CD4-positive, alpha-beta T cell treated with Interleukin-15 for 4 hours (primary cell): ENCODE measurements around the gene RNPEPL1.

Source experiments
- DNase-seq: peaks from one replicate; pipeline ENCODE4 v3.0.0-alpha.2; 2020; ENCODE audit warnings: low spot score

The RNPEPL1 gene

DNA sequence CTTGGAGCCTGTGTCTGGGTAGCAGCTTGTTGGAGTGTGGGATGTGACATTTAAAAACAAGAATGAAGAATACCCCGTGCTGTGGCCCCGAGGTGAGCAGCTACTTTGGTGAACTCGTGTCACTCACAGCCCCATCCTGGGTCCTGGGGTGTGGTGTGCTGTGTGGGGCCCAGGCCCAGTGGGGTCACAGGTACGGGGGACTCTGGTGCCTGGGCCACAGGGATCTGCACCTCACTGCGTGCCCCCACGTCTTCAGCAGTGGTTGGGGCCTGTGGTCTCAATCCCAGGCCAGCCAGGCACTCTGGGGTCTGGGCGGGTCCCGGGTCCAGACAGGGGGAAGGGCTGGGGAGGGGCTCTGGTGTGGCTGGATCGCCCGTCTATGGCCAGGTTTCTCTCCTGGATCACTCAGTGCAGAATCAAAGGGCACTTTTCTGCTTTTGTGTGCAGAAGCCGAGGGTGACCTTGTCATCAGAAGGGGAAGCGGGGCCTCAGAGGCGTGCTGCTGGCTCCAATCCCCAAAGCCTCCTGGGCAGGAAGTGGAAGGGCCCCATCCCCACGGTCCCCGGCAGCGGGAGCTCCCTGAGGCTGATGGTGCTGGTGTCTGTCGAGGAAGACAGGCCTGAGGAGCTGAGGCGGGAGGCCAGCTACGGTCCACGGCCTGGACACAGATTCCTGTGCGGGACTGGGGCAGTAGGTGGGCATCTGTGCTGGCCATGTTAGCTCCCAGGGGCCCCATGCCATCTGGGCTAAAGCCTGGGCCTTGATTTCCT, 58.4 kb downstream of the RNPEPL1 start:
- no peak for DNase-seq

- DNase-seq, result no peak
Observed at GRCh38 chr2:240627736-240628506, 59.6 kb downstream of the RNPEPL1 start.

- DNase-seq, result no peak
Observed at GRCh38 chr2:240628507-240628807, 60.2 kb downstream of the RNPEPL1 start.

DNA sequence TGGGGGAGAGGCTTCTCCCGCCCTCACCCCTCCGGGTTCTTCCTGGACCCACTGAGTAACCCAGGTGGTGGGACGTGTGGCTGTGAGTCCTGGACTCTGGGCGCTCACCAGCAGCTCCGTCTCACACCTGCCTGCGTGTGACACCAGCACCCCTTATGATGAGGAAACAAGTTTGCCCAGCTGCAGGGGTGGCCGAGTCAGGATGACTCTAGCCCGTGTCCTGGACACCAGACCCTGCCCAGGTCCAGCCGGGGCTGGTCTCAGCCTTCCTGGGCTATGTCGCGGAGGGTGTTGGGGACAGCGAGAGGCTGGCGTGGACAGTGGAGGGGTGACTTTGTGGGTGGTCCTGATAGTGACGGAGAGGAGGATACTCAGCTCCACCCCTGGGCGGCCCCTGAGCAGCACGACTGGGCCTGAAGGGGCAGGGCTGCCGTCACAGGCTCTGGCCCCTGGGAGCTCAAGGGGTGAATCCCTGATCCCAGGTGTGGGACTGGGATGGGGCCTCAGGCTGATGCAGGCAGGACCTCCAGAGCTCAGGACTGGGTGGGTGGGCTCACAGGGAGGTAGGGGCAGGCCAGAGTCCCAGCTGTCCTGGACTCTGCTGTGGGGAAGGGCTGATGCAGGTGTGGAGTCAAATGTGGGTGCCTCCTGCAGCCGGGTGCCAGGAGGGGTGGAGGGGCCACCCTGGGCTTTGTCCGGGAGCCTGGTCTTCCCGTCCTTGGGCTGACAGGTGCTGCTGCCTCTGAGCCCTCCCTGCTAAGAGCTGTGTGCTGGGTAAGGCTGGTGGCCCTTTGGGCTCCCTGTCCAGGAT, 60.7 kb downstream of the RNPEPL1 start:
- no peak for DNase-seq

- DNase-seq, result no peak
Observed at GRCh38 chr2:240629619-240629967, 61.3 kb downstream of the RNPEPL1 start.

- no peak for DNase-seq
Observed at GRCh38 chr2:240629968-240630770, 61.9 kb downstream of the RNPEPL1 start.
